ENCODE data around the gene HACL1. TPM values are rescaled to one million over a fixed set of nuclear protein-coding genes. Genes with fewer than 3 reads are reported as not detected.
"Not testable (repeated sequence)": the region's sequence is repeated elsewhere in the genome, so short reads cannot be mapped to it uniquely, and the experiment has no call there.

HACL1 gene
- polyA plus RNA-seq, 2 donors, result 3.8 to 8.3 TPM

DNA sequence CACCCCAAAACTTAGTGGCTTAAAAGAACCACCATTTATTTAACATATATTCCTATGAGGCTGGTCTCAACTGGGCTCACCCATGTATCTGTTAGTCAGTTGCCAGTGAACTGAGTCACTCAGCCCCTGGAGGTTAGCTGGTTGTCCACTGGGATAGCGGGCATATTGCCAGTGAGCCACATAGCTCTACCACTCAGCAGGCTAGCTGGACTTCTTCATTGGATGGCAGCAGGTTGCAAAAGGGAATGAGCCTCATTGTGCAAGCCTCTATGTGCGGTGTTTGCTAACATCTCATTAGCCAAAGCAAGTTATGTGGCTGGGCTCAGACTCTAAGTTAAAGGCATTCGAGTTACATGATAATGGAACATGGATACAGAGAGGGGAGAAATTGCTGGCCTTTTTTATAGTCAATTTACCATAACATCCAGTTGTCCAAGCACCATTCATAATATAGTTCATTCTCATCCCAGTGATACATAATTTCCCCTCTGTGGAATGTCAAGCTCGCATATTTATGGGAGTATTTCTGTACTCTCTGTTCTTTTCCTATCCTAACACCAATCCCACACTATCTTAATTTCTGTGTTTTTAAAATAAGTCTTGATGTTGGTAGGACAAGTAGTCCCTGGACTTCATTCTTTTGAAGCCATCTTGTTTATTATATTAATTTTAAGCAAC lies 8.9 kb upstream of the HACL1 start:
- Histone ChIP-seq H3K9me3 (ENCODE audit: control insufficient read depth in 2 of 2, insufficient read depth in 1 of 2, low read depth in 1 of 2, low read length in 1 of 2) (no peaks in the 10 kb centered on the region), H3K36me3 (ENCODE audit: control insufficient read depth in 2 of 2, insufficient read depth in 2 of 2, low read length in 1 of 2) (no peaks in the 10 kb centered on the region), H3K4me1 (ENCODE audit: control insufficient read depth in 2 of 2, insufficient read depth in 2 of 2, low read length in 1 of 2) (no peaks in the 10 kb centered on the region), H3K27ac (ENCODE audit: low read depth in 2 of 2, low read length in 1 of 2) (no peak overlapping the region), H3K27me3 (ENCODE audit: control insufficient read depth in 1 of 2, insufficient read depth in 2 of 2, low read length in 2 of 2) (no peaks in the 10 kb centered on the region), H3K4me3 (ENCODE audit: low read depth in 1 of 2, low read length in 2 of 2) (no peak overlapping the region)
- 90 to 93% methylated on average over 4 of the region's 4 CpGs for WGBS, 2 donors

DNA sequence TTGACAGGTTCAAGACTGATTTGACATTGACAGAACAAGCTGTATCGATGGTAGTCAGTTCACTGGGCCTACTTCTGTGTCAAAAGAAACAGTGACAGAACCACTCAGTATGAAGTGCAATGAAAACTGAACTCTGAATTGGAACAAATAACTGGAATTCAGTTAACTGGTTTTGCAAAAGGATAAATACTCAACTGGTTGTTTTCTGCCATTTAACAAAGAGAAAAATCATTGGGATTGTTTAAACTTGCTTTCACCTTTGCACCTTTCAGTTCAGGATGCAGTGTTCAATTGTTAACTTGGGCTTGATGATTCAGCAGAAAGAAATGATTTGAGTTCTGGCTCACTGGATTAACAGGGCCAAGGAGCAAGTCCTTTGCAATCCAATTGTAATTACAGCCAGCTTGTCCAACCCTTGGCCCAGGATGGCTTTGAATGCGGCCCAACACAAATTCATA lies 5.1 kb upstream of the HACL1 start:
- no peaks in the 10 kb centered on the region for H3K36me3 ChIP-seq (ENCODE audit: control insufficient read depth in 2 of 2, insufficient read depth in 2 of 2, low read length in 1 of 2)
- H3K4me1 ChIP-seq (ENCODE audit: control insufficient read depth in 2 of 2, insufficient read depth in 2 of 2, low read length in 1 of 2), result no peaks in the 10 kb centered on the region
- no peak overlapping the region for H3K27ac ChIP-seq (ENCODE audit: low read depth in 2 of 2, low read length in 1 of 2)
- WGBS, 2 donors, result 61 to 66% methylated on average over 2 of the region's 2 CpGs
- H3K9me3 ChIP-seq (ENCODE audit: control insufficient read depth in 2 of 2, insufficient read depth in 1 of 2, low read depth in 1 of 2, low read length in 1 of 2), result no peaks in the 10 kb centered on the region
- no peak overlapping the region for H3K4me3 ChIP-seq (ENCODE audit: low read depth in 1 of 2, low read length in 2 of 2)
- no peaks in the 10 kb centered on the region for H3K27me3 ChIP-seq (ENCODE audit: control insufficient read depth in 1 of 2, insufficient read depth in 2 of 2, low read length in 2 of 2)

DNA sequence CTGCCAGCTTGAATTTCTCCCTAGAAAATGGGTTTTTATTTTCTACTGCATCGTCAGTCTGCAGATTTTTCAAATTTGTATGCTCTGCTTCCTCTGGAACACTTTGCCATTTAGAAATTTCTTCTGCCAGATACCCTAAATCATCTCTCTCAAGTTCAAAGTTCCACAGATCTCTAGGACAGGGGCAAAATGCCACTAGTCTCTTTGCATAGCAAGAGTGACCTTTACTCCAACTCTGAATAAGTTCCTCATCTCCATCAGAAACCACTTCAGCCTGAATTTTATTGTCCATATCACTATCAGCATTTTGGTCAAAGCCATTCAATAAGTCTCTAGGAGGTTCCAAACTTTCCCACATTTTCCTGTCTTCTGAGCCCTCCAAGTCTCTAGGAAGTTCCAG lies 3.2 kb upstream of the HACL1 start:
- not testable (repeated sequence) for H3K27ac ChIP-seq (ENCODE audit: low read depth in 2 of 2, low read length in 1 of 2); H3K27me3 ChIP-seq (ENCODE audit: control insufficient read depth in 1 of 2, insufficient read depth in 2 of 2, low read length in 2 of 2); H3K9me3 ChIP-seq (ENCODE audit: control insufficient read depth in 2 of 2, insufficient read depth in 1 of 2, low read depth in 1 of 2, low read length in 1 of 2); H3K4me1 ChIP-seq (ENCODE audit: control insufficient read depth in 2 of 2, insufficient read depth in 2 of 2, low read length in 1 of 2); H3K36me3 ChIP-seq (ENCODE audit: control insufficient read depth in 2 of 2, insufficient read depth in 2 of 2, low read length in 1 of 2); H3K4me3 ChIP-seq (ENCODE audit: low read depth in 1 of 2, low read length in 2 of 2)
- WGBS, 2 donors, result 90 to 93% methylated on average over 1 of the region's 1 CpG

DNA sequence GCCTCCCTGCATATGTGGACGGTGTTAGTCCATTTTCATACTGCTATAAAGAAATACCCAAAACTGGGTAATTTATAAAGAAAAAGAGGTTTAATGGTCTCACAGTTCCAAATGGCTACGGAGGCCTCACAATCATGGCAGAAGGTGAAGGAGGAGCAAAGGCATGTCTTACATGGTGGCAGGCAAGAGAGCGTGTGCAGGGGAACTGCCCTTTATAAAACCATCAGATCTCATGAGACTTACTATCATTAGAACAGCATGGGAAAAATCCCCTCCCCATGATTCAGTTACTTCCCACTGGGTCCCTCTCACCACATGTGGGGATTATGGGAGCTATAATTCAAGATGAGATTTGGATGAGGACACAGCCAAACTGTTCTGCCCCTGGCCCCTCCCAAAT lies 1.4 kb upstream of the HACL1 start:
- H3K27ac ChIP-seq (ENCODE audit: low read depth in 2 of 2, low read length in 1 of 2); H3K9me3 ChIP-seq (ENCODE audit: control insufficient read depth in 2 of 2, insufficient read depth in 1 of 2, low read depth in 1 of 2, low read length in 1 of 2); H3K4me1 ChIP-seq (ENCODE audit: control insufficient read depth in 2 of 2, insufficient read depth in 2 of 2, low read length in 1 of 2); H3K27me3 ChIP-seq (ENCODE audit: control insufficient read depth in 1 of 2, insufficient read depth in 2 of 2, low read length in 2 of 2); H3K4me3 ChIP-seq (ENCODE audit: low read depth in 1 of 2, low read length in 2 of 2); H3K36me3 ChIP-seq (ENCODE audit: control insufficient read depth in 2 of 2, insufficient read depth in 2 of 2, low read length in 1 of 2): not testable (repeated sequence)
- WGBS, 2 donors, result 91 to 93% methylated on average over 3 of the region's 3 CpGs

DNA sequence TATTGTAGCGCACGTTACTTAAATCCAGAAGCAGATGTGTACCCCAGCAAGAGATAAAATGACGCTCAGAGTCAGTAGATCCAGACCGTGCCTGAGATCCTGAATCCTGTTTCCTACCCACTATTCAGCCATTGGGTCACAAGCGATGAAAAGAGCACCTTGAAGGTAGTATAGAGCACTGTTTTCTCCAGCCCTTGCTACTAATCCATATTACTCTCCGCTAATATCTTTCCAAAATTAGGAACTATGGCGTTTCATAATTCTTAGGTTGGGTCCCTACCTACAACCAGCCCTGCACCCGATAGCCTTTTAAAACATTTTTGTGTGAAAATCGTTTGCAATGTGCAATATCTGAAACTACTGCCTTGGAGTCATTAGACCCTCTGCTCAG lies 772 bp upstream of the HACL1 start:
- Histone ChIP-seq H3K9me3 (ENCODE audit: control insufficient read depth in 2 of 2, insufficient read depth in 1 of 2, low read depth in 1 of 2, low read length in 1 of 2) (no peaks in the 10 kb centered on the region), H3K4me1 (ENCODE audit: control insufficient read depth in 2 of 2, insufficient read depth in 2 of 2, low read length in 1 of 2) (peaks cover 0 to 3% of the 10 kb centered on the region in 2 donors), H3K4me3 (ENCODE audit: low read depth in 1 of 2, low read length in 2 of 2) (peak overlapping the region; percentile 84 to 86), H3K36me3 (ENCODE audit: control insufficient read depth in 2 of 2, insufficient read depth in 2 of 2, low read length in 1 of 2) (no peaks in the 10 kb centered on the region), H3K27ac (ENCODE audit: low read depth in 2 of 2, low read length in 1 of 2) (peak overlapping the region; percentile 82 to 89), H3K27me3 (ENCODE audit: control insufficient read depth in 1 of 2, insufficient read depth in 2 of 2, low read length in 2 of 2) (no peaks in the 10 kb centered on the region)
- 3% methylated on average over 9 of the region's 9 CpGs for WGBS, 2 donors

DNA sequence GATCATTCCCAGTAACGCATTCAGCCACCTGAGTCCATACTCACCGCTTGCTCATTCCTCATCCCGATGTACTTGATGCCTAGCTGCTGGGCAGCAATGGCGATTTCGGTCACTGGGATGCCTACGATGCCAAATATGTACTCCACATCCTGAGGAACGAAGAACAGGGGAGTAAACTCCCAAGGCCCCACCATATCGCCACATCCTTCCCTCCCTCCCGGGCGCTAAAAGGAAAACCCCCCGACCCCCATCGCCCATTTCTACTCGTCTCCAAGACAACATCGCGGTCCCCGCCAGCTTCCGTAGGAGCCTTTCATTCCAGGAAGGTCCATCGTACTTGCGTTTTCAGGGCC lies 347 bp downstream of the HACL1 start:
- Histone ChIP-seq H3K27me3 (ENCODE audit: control insufficient read depth in 1 of 2, insufficient read depth in 2 of 2, low read length in 2 of 2) (no peaks in the 10 kb centered on the region), H3K4me1 (ENCODE audit: control insufficient read depth in 2 of 2, insufficient read depth in 2 of 2, low read length in 1 of 2) (peaks cover 0 to 3% of the 10 kb centered on the region in 2 donors), H3K9me3 (ENCODE audit: control insufficient read depth in 2 of 2, insufficient read depth in 1 of 2, low read depth in 1 of 2, low read length in 1 of 2) (no peaks in the 10 kb centered on the region), H3K4me3 (ENCODE audit: low read depth in 1 of 2, low read length in 2 of 2) (peak overlapping the region; percentile 84 to 86), H3K27ac (ENCODE audit: low read depth in 2 of 2, low read length in 1 of 2) (peak overlapping the region; percentile 74), H3K36me3 (ENCODE audit: control insufficient read depth in 2 of 2, insufficient read depth in 2 of 2, low read length in 1 of 2) (no peaks in the 10 kb centered on the region)
- 1% methylated on average over 19 of the region's 19 CpGs for WGBS, 2 donors

DNA sequence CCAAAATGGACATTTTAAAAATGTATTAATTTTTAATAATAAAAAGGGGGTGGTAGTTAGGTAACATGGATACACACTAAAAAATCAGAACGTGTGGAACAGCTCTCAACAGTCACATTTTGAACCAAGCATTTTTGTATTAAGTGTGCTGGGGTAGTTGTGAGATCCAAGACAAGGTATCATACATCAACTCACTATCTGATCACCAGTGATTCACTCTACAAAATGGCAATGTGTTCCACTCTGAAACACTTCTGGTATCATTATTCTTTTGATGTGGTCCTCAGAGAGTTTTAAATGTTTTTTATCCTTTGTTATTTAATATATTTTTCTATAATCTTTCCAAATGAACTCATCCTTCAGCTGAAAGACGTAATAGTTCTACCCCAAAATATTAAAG lies 5.4 kb downstream of the HACL1 start:
- 75 to 84% methylated on average over 2 of the region's 2 CpGs for WGBS, 2 donors
- no peaks in the 10 kb centered on the region for H3K36me3 ChIP-seq (ENCODE audit: control insufficient read depth in 2 of 2, insufficient read depth in 2 of 2, low read length in 1 of 2)
- H3K9me3 ChIP-seq (ENCODE audit: control insufficient read depth in 2 of 2, insufficient read depth in 1 of 2, low read depth in 1 of 2, low read length in 1 of 2), result no peaks in the 10 kb centered on the region
- no peaks in the 10 kb centered on the region for H3K27me3 ChIP-seq (ENCODE audit: control insufficient read depth in 1 of 2, insufficient read depth in 2 of 2, low read length in 2 of 2)
- H3K27ac ChIP-seq (ENCODE audit: low read depth in 2 of 2, low read length in 1 of 2), result no peak overlapping the region
- H3K4me3 ChIP-seq (ENCODE audit: low read depth in 1 of 2, low read length in 2 of 2), result no peak overlapping the region
- H3K4me1 ChIP-seq (ENCODE audit: control insufficient read depth in 2 of 2, insufficient read depth in 2 of 2, low read length in 1 of 2), result peaks cover 0 to 3% of the 10 kb centered on the region in 2 donors

DNA sequence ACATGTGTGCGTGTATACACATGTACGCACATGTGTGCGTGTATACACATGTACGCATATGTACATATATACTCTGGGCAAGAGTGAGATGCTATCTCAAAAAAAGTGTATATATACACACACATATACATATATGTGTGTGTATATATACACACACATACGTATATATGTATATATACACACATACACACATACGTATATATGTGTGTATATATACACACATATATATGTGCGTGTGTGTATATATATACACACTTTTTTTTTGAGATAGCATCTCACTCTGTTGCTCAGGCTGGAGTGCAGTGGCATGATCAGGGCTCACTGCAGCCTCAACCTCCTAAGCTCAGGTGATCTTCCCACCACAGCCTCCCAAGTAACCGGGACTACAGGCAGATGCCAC lies 8.4 kb downstream of the HACL1 start:
- no peaks in the 10 kb centered on the region for H3K27me3 ChIP-seq (ENCODE audit: control insufficient read depth in 1 of 2, insufficient read depth in 2 of 2, low read length in 2 of 2)
- H3K4me1 ChIP-seq (ENCODE audit: control insufficient read depth in 2 of 2, insufficient read depth in 2 of 2, low read length in 1 of 2), result no peaks in the 10 kb centered on the region
- no peaks in the 10 kb centered on the region for H3K9me3 ChIP-seq (ENCODE audit: control insufficient read depth in 2 of 2, insufficient read depth in 1 of 2, low read depth in 1 of 2, low read length in 1 of 2)
- 85 to 96% methylated on average over 8 of the region's 8 CpGs for WGBS, 2 donors
- H3K4me3 ChIP-seq (ENCODE audit: low read depth in 1 of 2, low read length in 2 of 2), result no peak overlapping the region
- H3K36me3 ChIP-seq (ENCODE audit: control insufficient read depth in 2 of 2, insufficient read depth in 2 of 2, low read length in 1 of 2), result no peaks in the 10 kb centered on the region
- no peak overlapping the region for H3K27ac ChIP-seq (ENCODE audit: low read depth in 2 of 2, low read length in 1 of 2)

DNA sequence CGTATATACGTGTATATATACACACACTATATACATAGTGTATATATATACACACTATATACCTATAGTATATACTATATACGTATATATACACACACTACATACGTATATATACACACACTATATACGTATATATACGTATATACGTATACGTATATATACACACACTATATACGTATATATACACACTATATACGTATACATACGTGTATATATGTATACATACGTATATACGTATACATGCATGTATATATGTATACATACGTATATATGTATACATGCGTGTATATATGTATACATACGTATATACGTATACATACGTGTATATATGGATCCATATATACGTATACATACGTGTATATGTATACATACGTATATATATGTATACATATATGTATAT lies 9.4 kb downstream of the HACL1 start:
- 89 to 90% methylated on average over 21 of the region's 21 CpGs for WGBS, 2 donors

DNA sequence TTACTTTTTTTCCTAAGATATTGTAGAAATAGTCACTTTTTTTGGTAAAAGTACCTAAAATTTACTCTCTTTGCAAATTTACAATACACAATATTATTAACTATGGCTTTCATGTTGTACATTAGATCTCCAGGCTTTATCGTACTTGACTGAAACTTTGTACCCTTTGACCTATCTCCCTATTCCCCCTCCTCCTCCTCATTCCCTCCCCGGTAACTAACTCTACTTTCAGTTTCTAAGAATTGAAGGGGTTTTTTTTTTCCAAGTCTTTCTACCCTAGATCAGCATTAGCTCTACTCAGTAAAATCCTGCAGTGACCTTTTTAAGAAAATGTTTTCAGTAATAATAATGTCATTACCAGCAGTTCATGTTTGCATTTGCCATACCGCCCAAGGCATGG lies 10.1 kb downstream of the HACL1 start:
- Histone ChIP-seq H3K4me1 (ENCODE audit: control insufficient read depth in 2 of 2, insufficient read depth in 2 of 2, low read length in 1 of 2) (no peaks in the 10 kb centered on the region), H3K27ac (ENCODE audit: low read depth in 2 of 2, low read length in 1 of 2) (no peak overlapping the region), H3K9me3 (ENCODE audit: control insufficient read depth in 2 of 2, insufficient read depth in 1 of 2, low read depth in 1 of 2, low read length in 1 of 2) (no peaks in the 10 kb centered on the region), H3K4me3 (ENCODE audit: low read depth in 1 of 2, low read length in 2 of 2) (no peak overlapping the region), H3K36me3 (ENCODE audit: control insufficient read depth in 2 of 2, insufficient read depth in 2 of 2, low read length in 1 of 2) (no peaks in the 10 kb centered on the region), H3K27me3 (ENCODE audit: control insufficient read depth in 1 of 2, insufficient read depth in 2 of 2, low read length in 2 of 2) (no peaks in the 10 kb centered on the region)
- WGBS, 2 donors, result 76 to 84% methylated on average over 3 of the region's 3 CpGs

More for the DNA sequence above, 9.4 kb downstream of the HACL1 start:
- Histone ChIP-seq H3K36me3 (ENCODE audit: control insufficient read depth in 2 of 2, insufficient read depth in 2 of 2, low read length in 1 of 2) (no peaks in the 10 kb centered on the region), H3K9me3 (ENCODE audit: control insufficient read depth in 2 of 2, insufficient read depth in 1 of 2, low read depth in 1 of 2, low read length in 1 of 2) (no peaks in the 10 kb centered on the region), H3K27ac (ENCODE audit: low read depth in 2 of 2, low read length in 1 of 2) (no peak overlapping the region), H3K4me1 (ENCODE audit: control insufficient read depth in 2 of 2, insufficient read depth in 2 of 2, low read length in 1 of 2) (no peaks in the 10 kb centered on the region), H3K4me3 (ENCODE audit: low read depth in 1 of 2, low read length in 2 of 2) (no peak overlapping the region), H3K27me3 (ENCODE audit: control insufficient read depth in 1 of 2, insufficient read depth in 2 of 2, low read length in 2 of 2) (no peaks in the 10 kb centered on the region)
